BJ (cell line): ENCODE measurements around the gene TGM6. TPM values are rescaled to one million over a fixed set of nuclear protein-coding genes. Genes with fewer than 3 reads are reported as not detected.

Experiments used
- CTCF ChIA-PET: fragments of 350-600 bp; formaldehyde crosslinking; extraction: SDS; loops from one replicate; lab custom pipeline; 2021; ENCODE audit warnings: antibody characterized with exemption, inconsistent platforms; lab: Yijun Ruan, JAX
- POLR2A ChIA-PET: fragments of 300-600 bp; sonication (Branson Sonifier 250); formaldehyde crosslinking; extraction: SDS; loops from one replicate; lab custom pipeline; 2021; ENCODE audit warnings: antibody characterized with exemption; lab: Charles Lee
- DNase-seq: peaks from one replicate; pipeline ENCODE4 v3.0.0-alpha.2; 2011; ENCODE audit warnings: low read depth
- H3K27me3 ChIP-seq: 2 replicates; pipeline ENCODE4 v1.6.0; 2011; ENCODE audit warnings: low read length; ENCODE audit not compliant: control insufficient read depth, insufficient read depth
- H3K36me3 ChIP-seq: 2 replicates; pipeline ENCODE4 v1.5.1; 2011; ENCODE audit warnings: low read length; ENCODE audit not compliant: control insufficient read depth, insufficient read depth
- H3K4me3 ChIP-seq: 2 replicates; pipeline ENCODE4 v1.5.1; 2011; ENCODE audit warnings: low read depth, mild to moderate bottlenecking, control low read depth, low read length
- CTCF ChIP-seq: IDR thresholded peaks from 2 replicates; pipeline ENCODE4 v1.5.1; 2011; ENCODE audit warnings: low read depth, mild to moderate bottlenecking, control low read depth, inconsistent platforms, low read length, moderate library complexity; ENCODE audit not compliant: insufficient read depth
- polyA minus RNA-seq: library from RNA; depleted of rRNA, polyadenylated mRNA; stranded (reverse); fragments of >200 nt; gene quantifications from 2 replicates; pipeline ENCODE4 v1.2.3, GENCODE V29; 2011; rRNA and poly(A)+ RNA removed
- polyA plus RNA-seq: library from polyadenylated mRNA; depleted of rRNA; stranded (reverse); fragments of >200 nt; gene quantifications from 2 replicates; pipeline ENCODE4 v1.2.3, GENCODE V29; 2011; rRNA removed

TGM6 gene
- polyA plus RNA-seq (not detected in 2 replicates), polyA minus RNA-seq (not detected in 2 replicates)

- DNase-seq: no peak
- Histone ChIP-seq H3K36me3 (no peaks in the 10 kb centered on the region), H3K4me3 (no peak within 1 kb of the TSS), H3K27me3 (no peaks in the 10 kb centered on the region)
- CTCF ChIA-PET: no interaction called here
- POLR2A ChIA-PET: no interaction called here
- no peak for TF ChIP-seq CTCF
Observed at GRCh38 chr20:2380601-2381000, at the start of gene TGM6. TSS of gene TGM6 (plus strand) at chr20:2380901. CDS start at chr20:2380969, 68 bp downstream.

GRCh38 chr20:2331106-2331505, 49.6 kb upstream of the TGM6 start:
- POLR2A ChIA-PET: no interaction called here
- Histone ChIP-seq H3K4me3 (no peak overlapping the region), H3K27me3 (peaks cover 4% of the 10 kb centered on the region), H3K36me3 (no peaks in the 10 kb centered on the region)
- CTCF ChIA-PET: interaction anchor here (0.8 kb wide), 1 partner anchor 114 kb away, joined by 3 read pairs; no protein-coding TSS in a partner anchor
- no peak for TF ChIP-seq CTCF
- no peak for DNase-seq

- ChIA-PET CTCF (interaction anchor here (0.8 kb wide), 1 partner anchor 115 kb away, joined by 3 read pairs; no protein-coding TSS in a partner anchor), POLR2A (no interaction called here)
- Histone ChIP-seq H3K27me3 (peaks cover 4% of the 10 kb centered on the region), H3K4me3 (no peak overlapping the region), H3K36me3 (no peaks in the 10 kb centered on the region)
- TF ChIP-seq CTCF: no peak
- DNase-seq: no peak
Observed at GRCh38 chr20:2331901-2332565, 48.7 kb upstream of the TGM6 start.

- peaks cover 4% of the 10 kb centered on the region for H3K27me3 ChIP-seq
- H3K36me3 ChIP-seq: no peaks in the 10 kb centered on the region
- ChIA-PET CTCF (interaction anchor here (2.2 kb wide), 1 partner anchor 18 kb away, joined by 8 read pairs; no protein-coding TSS in a partner anchor), POLR2A (no interaction called here)
- H3K4me3 ChIP-seq: no peak overlapping the region
- no peak for TF ChIP-seq CTCF
- no peak for DNase-seq
Observed at GRCh38 chr20:2332711-2333110, 48.0 kb upstream of the TGM6 start.

GRCh38 chr20:2333821-2334220, 46.9 kb upstream of the TGM6 start:
- no peak for TF ChIP-seq CTCF
- Histone ChIP-seq H3K4me3 (no peak overlapping the region), H3K27me3 (peaks cover 4% of the 10 kb centered on the region), H3K36me3 (no peaks in the 10 kb centered on the region)
- ChIA-PET POLR2A (no interaction called here), CTCF (interaction anchor here (2.2 kb wide), 1 partner anchor 17 kb away, joined by 8 read pairs; no protein-coding TSS in a partner anchor)
- no peak for DNase-seq
